Caco-2 (cell line): ENCODE results near the gene BRD9. TPM values are rescaled to one million over a fixed set of nuclear protein-coding genes. Genes with fewer than 3 reads are reported as not detected.
A peak's percentile ranks its signal among the peaks of the same experiment; 100 is the strongest.

Experiments used
- BruUV-seq: library from RNA; stranded (reverse); fragments of 400-500 nt; replicated peaks from 2 replicates; lab custom pipeline; 2021; lab: Mats Ljungman, UMichigan
- CTCF ChIA-PET: fragments of 300-600 bp; sonication (Branson Sonifier 250); formaldehyde crosslinking; loops from one replicate; lab custom pipeline; 2022; ENCODE audit warnings: antibody characterized with exemption; lab: Charles Lee
- POLR2A ChIA-PET: fragments of 300-600 bp; sonication (Branson Sonifier 250); formaldehyde crosslinking; loops from one replicate; lab custom pipeline; 2022; ENCODE audit warnings: antibody characterized with exemption; lab: Charles Lee
- DNase-seq, 2 experiments: peaks; one replicate each; pipeline versions ENCODE4 v3.0.0 to v3.0.0-alpha.2; 2020 to 2022
- H3K27me3 ChIP-seq: replicated peaks from 2 replicates; pipeline ENCODE4 v1.6.0; 2011; ENCODE audit warnings: low read length; ENCODE audit not compliant: control insufficient read depth, insufficient read depth
- H3K36me3 ChIP-seq: 2 replicates; pipeline ENCODE4 v1.5.1; 2011; ENCODE audit warnings: low read length; ENCODE audit not compliant: control insufficient read depth, insufficient read depth
- H3K4me1 ChIP-seq: fragments of 250-450 bp; sonication (Bioruptor Pico); 2 replicates; pipeline ENCODE4 v1.5.1; 2020; ENCODE audit warnings: mild to moderate bottlenecking
- H3K4me3 ChIP-seq: 2 replicates; pipeline ENCODE4 v1.5.1; 2011; ENCODE audit warnings: low read depth, mild to moderate bottlenecking, control low read depth, low read length
- H3K9me3 ChIP-seq: fragments of 250-450 bp; sonication (Bioruptor Pico); 2 replicates; pipeline ENCODE4 v1.5.1; 2020; ENCODE audit warnings: mild to moderate bottlenecking, moderate library complexity
- H3K27ac Mint-ChIP-seq: one replicate; pipeline ENCODE4 v1.8.0; 2022; ENCODE audit warnings: mixed read lengths; ENCODE audit not compliant: unreplicated experiment
- H3K27me3 Mint-ChIP-seq: one replicate; pipeline ENCODE4 v1.8.0; 2022; ENCODE audit warnings: mixed read lengths; ENCODE audit not compliant: insufficient read depth, unreplicated experiment
- H3K36me3 Mint-ChIP-seq: one replicate; pipeline ENCODE4 v1.8.0; 2022; ENCODE audit warnings: mild to moderate bottlenecking, mixed read lengths; ENCODE audit not compliant: insufficient read depth, unreplicated experiment
- H3K4me1 Mint-ChIP-seq: one replicate; pipeline ENCODE4 v1.8.0; 2022; ENCODE audit warnings: low read depth, mixed read lengths; ENCODE audit not compliant: unreplicated experiment
- H3K4me3 Mint-ChIP-seq: one replicate; pipeline ENCODE4 v1.8.0; 2022; ENCODE audit warnings: mild to moderate bottlenecking, moderate library complexity, mixed read lengths; ENCODE audit not compliant: unreplicated experiment
- H3K9me3 Mint-ChIP-seq: one replicate; pipeline ENCODE4 v1.8.0; 2022; ENCODE audit warnings: mixed read lengths; ENCODE audit not compliant: unreplicated experiment
- intact Hi-C: fragments of 100-400 bp; cut with micrococcal nuclease; formaldehyde crosslinking; loops from one replicate; pipeline ENCODE4 v1.10.0; 2022; ENCODE audit not compliant: unreplicated experiment
- total RNA-seq: library from RNA; stranded (reverse); gene quantifications from 2 replicates; pipeline ENCODE4 v1.2.3, GENCODE V29; 2022
- TF ChIP-seq, protein P1 (sequence below), 2 experiments: fragments of 200-600 bp in 1 of 2; IDR thresholded peaks; 1 replicate in 1 of 2; 2 replicates in 1 of 2; pipeline versions ENCODE4 v1.5.1 to v1.8.0; 2011 to 2022; ENCODE audit warnings: antibody characterized with exemption in 1 of 2, control low read depth in 1 of 2, inconsistent platforms in 1 of 2, low read depth in 1 of 2, low read length in 1 of 2, mild to moderate bottlenecking in 1 of 2, moderate library complexity in 1 of 2; ENCODE audit not compliant: insufficient read depth in 1 of 2, severe bottlenecking in 1 of 2, unreplicated experiment in 1 of 2

The BRD9 gene
- total RNA-seq, 1 experiment from 2014 or later, result 77.5 TPM

GRCh38 chr5:902129-902916 lies 9.7 kb upstream of the BRD9 start:
- H3K4me3 Mint-ChIP-seq, result no peak overlapping the region
- intact Hi-C loops, result loop anchor here (2.0 kb wide), 1 partner anchor 232 kb away; no protein-coding TSS in a partner anchor
- Histone ChIP-seq H3K36me3 (peaks cover under 1% of the 10 kb centered on the region), H3K27me3 (no peaks in the 10 kb centered on the region), H3K4me1 (no peaks in the 10 kb centered on the region), H3K4me3 (no peak overlapping the region), H3K9me3 (no peaks in the 10 kb centered on the region)
- no peak for DNase-seq
- H3K27me3 Mint-ChIP-seq, result no peaks in the 10 kb centered on the region
- no TSS peak for BruUV-seq
- CTCF ChIA-PET, result interaction anchor here (0.6 to 1.1 kb wide), 3 partner anchors 9 to 475 kb away, joined by 3 to 5 read pairs (median 3); partner anchors contain the start of genes BRD9 and TRIP13
- POLR2A ChIA-PET, result interaction anchor here (1.4 kb wide), 1 partner anchor 10 kb away, joined by 4 read pairs; the partner anchor contains the start of genes BRD9 and TRIP13
- H3K4me1 Mint-ChIP-seq, result no peaks in the 10 kb centered on the region
- peaks cover 45% of the 10 kb centered on the region for H3K36me3 Mint-ChIP-seq
- no peak overlapping the region for H3K27ac Mint-ChIP-seq
- TF ChIP-seq, protein P1, sequence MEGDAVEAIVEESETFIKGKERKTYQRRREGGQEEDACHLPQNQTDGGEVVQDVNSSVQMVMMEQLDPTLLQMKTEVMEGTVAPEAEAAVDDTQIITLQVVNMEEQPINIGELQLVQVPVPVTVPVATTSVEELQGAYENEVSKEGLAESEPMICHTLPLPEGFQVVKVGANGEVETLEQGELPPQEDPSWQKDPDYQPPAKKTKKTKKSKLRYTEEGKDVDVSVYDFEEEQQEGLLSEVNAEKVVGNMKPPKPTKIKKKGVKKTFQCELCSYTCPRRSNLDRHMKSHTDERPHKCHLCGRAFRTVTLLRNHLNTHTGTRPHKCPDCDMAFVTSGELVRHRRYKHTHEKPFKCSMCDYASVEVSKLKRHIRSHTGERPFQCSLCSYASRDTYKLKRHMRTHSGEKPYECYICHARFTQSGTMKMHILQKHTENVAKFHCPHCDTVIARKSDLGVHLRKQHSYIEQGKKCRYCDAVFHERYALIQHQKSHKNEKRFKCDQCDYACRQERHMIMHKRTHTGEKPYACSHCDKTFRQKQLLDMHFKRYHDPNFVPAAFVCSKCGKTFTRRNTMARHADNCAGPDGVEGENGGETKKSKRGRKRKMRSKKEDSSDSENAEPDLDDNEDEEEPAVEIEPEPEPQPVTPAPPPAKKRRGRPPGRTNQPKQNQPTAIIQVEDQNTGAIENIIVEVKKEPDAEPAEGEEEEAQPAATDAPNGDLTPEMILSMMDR (IDR thresholded peaks at IDR 0.05; ENCODE audit: insufficient read depth in 1 of 2, low read depth in 1 of 2, low read length in 1 of 2, severe bottlenecking in 1 of 2, unreplicated experiment in 1 of 2), result no peak
- no peaks in the 10 kb centered on the region for H3K9me3 Mint-ChIP-seq

- no peak for DNase-seq
- Mint-ChIP-seq H3K9me3 (no peaks in the 10 kb centered on the region), H3K36me3 (peaks cover 40% of the 10 kb centered on the region), H3K4me1 (peaks cover 2% of the 10 kb centered on the region), H3K27ac (no peak overlapping the region), H3K4me3 (no peak overlapping the region), H3K27me3 (no peaks in the 10 kb centered on the region)
- H3K36me3 ChIP-seq, result no peaks in the 10 kb centered on the region; the same call in 1 of the 2 replicates
- TF ChIP-seq, protein P1 (IDR thresholded peaks at IDR 0.05; ENCODE audit: insufficient read depth in 1 of 2, low read depth in 1 of 2, low read length in 1 of 2, severe bottlenecking in 1 of 2, unreplicated experiment in 1 of 2), result no peak
- intact Hi-C loops, result no loop called here
- ChIA-PET CTCF (no interaction called here), POLR2A (no interaction called here)
- no peak overlapping the region for H3K4me3 ChIP-seq
- H3K27me3 ChIP-seq, result no peaks in the 10 kb centered on the region
- no peaks in the 10 kb centered on the region for H3K9me3 ChIP-seq
- BruUV-seq, result no TSS peak
- peaks cover 3% of the 10 kb centered on the region for H3K4me1 ChIP-seq
Observed at GRCh38 chr5:900781-901180, 8.2 kb upstream of the BRD9 start.

GRCh38 chr5:893711-894110 lies 1.1 kb upstream of the BRD9 start:
- POLR2A ChIA-PET, result no interaction called here
- H3K27ac Mint-ChIP-seq, result peak overlapping the region; percentile 58
- intact Hi-C loops, result no loop called here

More at GRCh38 chr5:893711-894110, 1.1 kb upstream of the BRD9 start:
- H3K9me3 ChIP-seq, result no peaks in the 10 kb centered on the region
- H3K9me3 Mint-ChIP-seq, result no peaks in the 10 kb centered on the region
- no peaks in the 10 kb centered on the region for H3K27me3 Mint-ChIP-seq
- peak in 1 of 2 experiments; percentile 37 for DNase-seq
- H3K27me3 ChIP-seq, result no peaks in the 10 kb centered on the region
- H3K36me3 Mint-ChIP-seq, result peaks cover 58% of the 10 kb centered on the region
- peaks cover 17% of the 10 kb centered on the region for H3K4me1 ChIP-seq
- H3K4me1 Mint-ChIP-seq, result peaks cover 24% of the 10 kb centered on the region
- TSS peak; percentile 38 for BruUV-seq
- H3K4me3 Mint-ChIP-seq, result peak overlapping the region; percentile 74
- H3K4me3 ChIP-seq, result peak overlapping the region; percentile 86
- H3K36me3 ChIP-seq, result peaks cover 12% of the 10 kb centered on the region
- CTCF ChIA-PET, result interaction anchor here (1.6 kb wide), 1 partner anchor 9 kb away, joined by 5 read pairs; no protein-coding TSS in a partner anchor
- TF ChIP-seq, protein P1 (IDR thresholded peaks at IDR 0.05; ENCODE audit: insufficient read depth in 1 of 2, low read depth in 1 of 2, low read length in 1 of 2, severe bottlenecking in 1 of 2, unreplicated experiment in 1 of 2), result no peak
